ENCODE results near the gene SYT7.

SYT7 gene

GRCh38 chr11:61510166-61510919 lies 70.5 kb downstream of the SYT7 start:
- H3K4me2 ChIP-seq (ENCODE audit: low read depth, low read length): no peak overlapping the region
- H3K36me3 ChIP-seq (replicated peaks; ENCODE audit: insufficient read depth, low read length): no peaks in the 10 kb centered on the region
- H2AFZ ChIP-seq (ENCODE audit: low read length): no peak overlapping the region
- no peaks in the 10 kb centered on the region for H3F3A ChIP-seq (ENCODE audit: insufficient read depth, low read length)
- no peak for DNase-seq
- H3K79me2 ChIP-seq (ENCODE audit: low read length): no peaks in the 10 kb centered on the region
- H3K9me3 ChIP-seq (replicated peaks; ENCODE audit: insufficient read depth, low read length): no peaks in the 10 kb centered on the region
- no peaks in the 10 kb centered on the region for H4K20me1 ChIP-seq (ENCODE audit: insufficient read depth, low read length)
- H3K4me3 ChIP-seq (ENCODE audit: low read length): no peak overlapping the region
- no peaks in the 10 kb centered on the region for H3K4me1 ChIP-seq (ENCODE audit: low read length)
- no peak overlapping the region for H3K9ac ChIP-seq (ENCODE audit: low read length)
- peaks cover 84% of the 10 kb centered on the region for H3K27me3 ChIP-seq (replicated peaks; ENCODE audit: insufficient read depth, low read length)
- TF ChIP-seq EZH2phosphoT487 (IDR thresholded peaks at IDR 0.05; ENCODE audit: low read length): no peak
- no peaks in the 10 kb centered on the region for H3K9me2 ChIP-seq (replicated peaks; ENCODE audit: insufficient read depth, low read length)
- no peak overlapping the region for H3K27ac ChIP-seq (ENCODE audit: low read length)

GRCh38 chr11:61509043-61510029 lies 71.5 kb downstream of the SYT7 start:
- no peak overlapping the region for H3K27ac ChIP-seq (ENCODE audit: low read length)
- no peaks in the 10 kb centered on the region for H3K9me2 ChIP-seq (replicated peaks; ENCODE audit: insufficient read depth, low read length)
- H2AFZ ChIP-seq (ENCODE audit: low read length): no peak overlapping the region
- H3K4me2 ChIP-seq (ENCODE audit: low read depth, low read length): no peak overlapping the region
- TF ChIP-seq EZH2 (optimal IDR thresholded peaks at IDR 0.05; ENCODE audit: low read depth, low read length): no peak
- no peak for TF ChIP-seq EZH2phosphoT487 (IDR thresholded peaks at IDR 0.05; ENCODE audit: low read length)
- TF ChIP-seq CTCF (IDR thresholded peaks at IDR 0.05; ENCODE audit: low read length): no peak
- no peak overlapping the region for H3K4me3 ChIP-seq (ENCODE audit: low read length)
- H3K27me3 ChIP-seq (replicated peaks; ENCODE audit: insufficient read depth, low read length): peaks cover 82% of the 10 kb centered on the region
- no peaks in the 10 kb centered on the region for H4K20me1 ChIP-seq (ENCODE audit: insufficient read depth, low read length)
- no peaks in the 10 kb centered on the region for H3F3A ChIP-seq (ENCODE audit: insufficient read depth, low read length)
- no peak overlapping the region for H3K9ac ChIP-seq (ENCODE audit: low read length)
- H3K9me3 ChIP-seq (replicated peaks; ENCODE audit: insufficient read depth, low read length): no peaks in the 10 kb centered on the region
- H3K36me3 ChIP-seq (replicated peaks; ENCODE audit: insufficient read depth, low read length): no peaks in the 10 kb centered on the region
- DNase-seq: peak; percentile 12
- no peaks in the 10 kb centered on the region for H3K4me1 ChIP-seq (ENCODE audit: low read length)
- no peaks in the 10 kb centered on the region for H3K79me2 ChIP-seq (ENCODE audit: low read length)

DNA sequence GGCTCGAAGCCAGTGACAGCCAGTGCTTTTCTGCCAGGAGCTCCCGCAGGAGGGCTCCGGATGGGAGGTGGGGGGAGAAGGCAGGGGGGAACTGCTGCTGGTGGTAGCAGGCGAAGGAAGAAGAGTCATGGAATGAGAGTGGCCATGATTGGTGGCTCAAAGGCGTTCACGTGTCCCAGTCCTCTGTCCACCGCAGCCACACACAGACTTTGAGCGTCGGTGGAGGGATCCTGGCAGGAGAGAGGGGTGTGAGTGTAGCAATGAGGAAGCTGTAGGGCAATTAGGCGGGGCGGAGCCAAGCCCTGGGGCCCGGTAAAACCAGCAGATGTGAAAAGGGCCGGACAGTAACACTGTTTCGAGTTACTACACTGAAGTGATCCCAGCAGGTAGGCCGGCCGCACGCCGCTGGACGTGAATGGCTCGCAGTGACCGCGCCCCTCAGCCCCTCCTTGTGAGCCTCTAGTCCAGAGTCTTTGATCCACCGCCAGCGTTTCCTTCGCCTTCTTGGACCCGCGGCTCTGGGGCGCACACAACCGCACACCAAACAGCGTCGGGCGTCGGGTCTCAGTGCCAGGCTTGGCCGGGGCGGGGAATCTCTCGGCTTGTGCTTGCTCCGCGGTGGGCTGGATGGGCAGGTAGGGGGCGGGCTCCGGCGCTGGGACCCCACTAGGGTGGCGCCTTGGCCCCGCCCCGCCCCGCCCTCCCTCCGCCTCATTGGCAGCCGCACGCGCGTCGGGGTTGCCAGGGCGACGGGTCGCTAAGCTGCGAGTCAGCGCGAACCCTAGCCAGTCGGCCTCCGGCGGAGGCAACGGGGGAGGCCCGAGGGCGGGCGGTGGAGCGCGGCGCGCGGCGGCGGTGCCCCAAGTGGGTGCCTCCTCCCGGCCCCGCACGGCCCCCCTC lies 72.7 kb downstream of the SYT7 start, which contains the start of gene LRRC10B:
Gene LRRC10B (plus strand): TSS at position 788 of the 900 bp plus-strand sequence. CDS start 250 bp downstream, outside the sequence.
- no peak within 1 kb of the TSS for H3K9ac ChIP-seq (ENCODE audit: low read length)
- no peak for DNase-seq
- no peaks in the 10 kb centered on the region for H3K36me3 ChIP-seq (replicated peaks; ENCODE audit: insufficient read depth, low read length)
- no peak within 1 kb of the TSS for H3K4me3 ChIP-seq (ENCODE audit: low read length)
- no peak within 1 kb of the TSS for H2AFZ ChIP-seq (ENCODE audit: low read length)
- no peak within 1 kb of the TSS for H3K4me2 ChIP-seq (ENCODE audit: low read depth, low read length)
- no peaks in the 10 kb centered on the region for H3F3A ChIP-seq (ENCODE audit: insufficient read depth, low read length)
- H3K27ac ChIP-seq (ENCODE audit: low read length): no peak within 1 kb of the TSS
- H3K4me1 ChIP-seq (ENCODE audit: low read length): no peaks in the 10 kb centered on the region
- no peaks in the 10 kb centered on the region for H3K9me2 ChIP-seq (replicated peaks; ENCODE audit: insufficient read depth, low read length)
- H3K27me3 ChIP-seq (replicated peaks; ENCODE audit: insufficient read depth, low read length): peaks cover 80% of the 10 kb centered on the region
- TF ChIP-seq EZH2 (optimal IDR thresholded peaks at IDR 0.05; ENCODE audit: low read depth, low read length): no peak
- TF ChIP-seq CTCF (IDR thresholded peaks at IDR 0.05; ENCODE audit: low read length): no peak
- no peaks in the 10 kb centered on the region for H4K20me1 ChIP-seq (ENCODE audit: insufficient read depth, low read length)
- no peaks in the 10 kb centered on the region for H3K79me2 ChIP-seq (ENCODE audit: low read length)
- H3K9me3 ChIP-seq (replicated peaks; ENCODE audit: insufficient read depth, low read length): no peaks in the 10 kb centered on the region

Data from MM.1S (cell line).